MV-4-11 (cell line): ENCODE results near the gene MEIS3.
"Not testable (repeated sequence)": the region's sequence is repeated elsewhere in the genome, so short reads cannot be mapped to it uniquely, and the experiment has no call there.

ENCODE experiments used
- DNase-seq: peaks from one replicate; lab custom pipeline; 2025; lab: John Stamatoyannopoulos, UW

The MEIS3 gene

DNA sequence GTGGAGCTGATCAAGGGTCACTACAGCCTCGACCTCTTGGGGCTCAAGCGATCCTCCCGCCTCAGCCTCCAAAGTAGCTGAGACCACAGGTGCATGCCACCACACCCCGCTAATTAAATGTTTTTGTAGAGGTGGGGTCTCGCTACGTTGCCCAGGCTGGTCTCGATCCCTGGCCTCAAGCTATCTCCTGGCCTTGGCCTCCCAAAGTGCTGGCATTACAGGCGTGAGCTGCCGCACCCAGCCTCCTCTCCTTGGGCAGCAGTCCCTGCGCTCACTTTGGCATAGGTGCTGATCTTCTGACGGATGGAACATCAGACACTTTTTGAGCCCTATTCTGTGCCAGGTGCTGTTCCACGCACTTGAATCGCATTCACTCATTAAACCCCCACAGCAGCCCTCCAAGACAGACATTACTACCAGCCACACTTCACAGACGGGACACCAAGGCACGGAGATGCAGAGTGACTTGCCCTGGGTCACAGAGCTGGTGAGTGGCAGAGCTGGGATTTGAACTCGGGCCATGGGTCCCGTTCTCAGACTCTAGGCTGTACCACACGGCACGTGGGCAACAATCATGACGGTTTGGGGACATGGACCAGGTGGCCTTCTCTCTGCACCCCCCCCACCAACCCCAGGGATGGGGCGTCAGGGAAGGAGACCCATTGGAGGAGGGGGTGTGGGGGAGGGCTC is 3.2 kb downstream of the MEIS3 start:
- no peak for DNase-seq

DNA sequence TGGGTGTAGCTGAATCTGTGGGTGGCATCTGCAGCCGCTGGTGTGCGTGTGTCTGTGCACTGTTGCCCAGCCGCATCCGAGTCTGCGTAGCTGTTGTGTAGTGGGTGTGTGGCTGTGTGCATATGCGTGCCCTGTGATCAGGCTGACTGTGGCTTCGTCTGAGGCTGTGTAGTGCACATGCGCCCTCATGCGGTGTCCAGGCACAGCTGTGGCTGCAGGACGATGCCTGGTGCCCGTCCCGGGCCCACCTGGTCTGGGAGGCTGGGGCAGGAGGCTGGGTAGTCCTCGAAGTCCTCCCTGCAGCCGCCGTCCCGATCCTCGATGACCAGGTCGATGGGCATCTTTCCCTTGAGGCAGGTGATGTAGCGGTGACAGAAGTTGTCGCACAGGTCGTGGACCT is 4.9 kb downstream of the MEIS3 start:
- DNase-seq, result peak; percentile 50

DNA sequence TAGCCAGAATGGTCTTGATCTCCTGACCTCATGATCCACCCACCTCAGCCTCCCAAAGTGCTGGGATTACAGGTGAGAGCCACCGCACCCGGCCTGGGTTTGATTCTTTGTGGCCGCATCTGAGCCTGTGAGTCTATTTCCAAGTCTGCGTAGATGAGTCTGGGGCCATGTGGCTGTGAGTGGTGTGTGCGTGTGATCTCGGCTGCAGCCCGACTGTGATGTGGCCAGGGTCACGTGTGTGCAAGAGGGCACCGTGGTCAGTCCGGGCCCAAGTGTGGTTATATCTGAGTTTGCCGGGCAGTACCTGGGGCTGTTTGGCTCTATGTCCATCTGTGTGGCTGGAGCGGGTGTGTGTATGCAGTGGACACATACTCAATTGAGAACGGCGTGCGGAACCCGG is 5.4 kb downstream of the MEIS3 start:
- DNase-seq, result no peak

DNA sequence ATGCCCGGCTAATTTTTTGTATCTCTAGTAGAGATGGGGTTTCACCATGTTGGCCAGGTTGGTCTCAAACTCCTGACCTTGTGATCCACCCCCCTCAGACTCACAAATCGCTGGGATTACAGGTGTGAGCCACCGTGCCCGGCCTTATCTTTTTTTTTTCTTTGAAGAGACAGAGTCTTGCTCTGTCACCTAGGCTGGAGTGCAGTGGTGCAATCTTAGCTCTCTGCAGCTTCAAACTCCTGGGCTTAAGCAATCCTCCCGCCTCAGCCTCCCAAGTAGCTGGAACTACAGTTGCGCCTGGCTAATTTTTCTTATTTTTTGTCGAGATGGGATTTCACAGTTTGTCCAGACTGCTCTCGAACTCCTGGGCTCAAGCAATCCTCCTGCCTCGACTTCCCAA is 7.6 kb downstream of the MEIS3 start:
- not testable (repeated sequence) for DNase-seq

DNA sequence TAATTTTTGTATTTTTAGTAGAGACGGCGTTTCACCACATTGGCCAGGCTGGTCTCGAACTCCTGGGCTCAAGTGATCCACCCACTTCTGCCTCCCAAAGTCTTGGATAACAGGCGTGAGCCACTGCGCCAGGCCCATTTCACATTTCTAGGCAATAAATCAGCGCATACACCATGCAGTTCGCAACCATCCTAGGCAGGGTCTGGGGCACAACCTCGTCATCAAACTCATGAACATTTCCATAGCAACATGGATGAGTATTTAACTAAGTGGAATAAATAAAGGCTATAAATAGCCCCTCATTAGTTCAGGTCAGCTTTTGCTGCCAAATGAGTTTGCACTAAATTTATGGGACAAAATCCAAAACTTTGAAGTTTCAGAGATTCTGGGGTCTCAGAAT is 8.2 kb downstream of the MEIS3 start:
- DNase-seq, result no peak

DNA sequence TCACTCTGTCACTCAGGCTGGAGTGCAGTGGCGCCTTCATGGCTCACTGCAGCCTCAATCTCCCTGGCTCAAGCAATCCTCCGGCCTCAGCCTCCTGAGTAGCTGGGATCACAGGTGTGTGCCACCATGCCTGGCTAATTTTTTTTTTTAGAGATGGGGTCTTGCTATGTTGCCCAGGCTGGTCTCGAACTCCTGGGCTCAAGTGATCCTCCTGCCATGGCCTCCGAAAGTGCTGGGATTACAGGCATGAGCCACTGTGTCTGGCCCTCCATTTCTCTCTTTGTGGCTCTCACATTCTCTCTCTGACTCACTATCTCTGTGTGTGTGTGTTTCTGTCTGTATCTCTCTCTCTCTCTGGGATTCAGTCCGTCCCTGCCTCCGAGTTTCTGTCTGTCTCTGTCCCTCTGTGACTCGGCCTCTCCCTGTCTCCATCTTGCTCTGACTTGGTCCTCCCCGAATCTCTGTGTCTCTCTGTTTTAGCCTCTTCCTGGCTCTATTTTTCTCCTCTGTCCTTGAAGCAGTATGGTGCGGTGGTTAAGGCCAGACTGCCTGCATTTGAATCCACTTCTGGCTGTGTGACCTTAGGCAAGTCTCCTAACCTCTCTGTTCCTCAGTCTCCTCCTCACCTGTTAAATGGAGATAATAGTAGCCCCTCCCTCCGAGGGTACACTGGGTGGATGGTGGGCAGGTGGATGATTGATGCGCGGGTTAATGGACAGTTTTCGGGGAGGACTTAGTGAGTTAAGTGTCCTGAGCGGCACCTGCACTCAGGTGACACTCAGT is 11.0 kb downstream of the MEIS3 start:
- DNase-seq, result no peak

DNA sequence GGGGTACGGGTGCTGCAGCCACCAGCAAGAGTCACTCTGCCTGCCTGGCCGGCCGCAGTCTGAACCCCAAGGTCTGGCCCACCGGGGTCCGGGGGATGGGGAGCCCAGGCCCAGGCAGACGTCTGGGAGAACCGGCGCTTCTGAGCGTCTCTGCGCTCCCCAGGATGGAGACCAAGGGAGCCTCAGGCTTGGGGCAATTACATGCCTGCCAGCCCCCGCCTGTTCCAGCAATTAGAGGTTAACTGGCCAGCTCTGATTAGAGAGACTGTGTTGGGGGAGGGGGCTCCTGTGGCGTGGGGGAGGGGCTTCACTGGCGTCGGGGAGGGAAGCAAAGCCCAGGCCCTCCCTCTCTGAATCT is 11.9 kb downstream of the MEIS3 start:
- no peak for DNase-seq

DNA sequence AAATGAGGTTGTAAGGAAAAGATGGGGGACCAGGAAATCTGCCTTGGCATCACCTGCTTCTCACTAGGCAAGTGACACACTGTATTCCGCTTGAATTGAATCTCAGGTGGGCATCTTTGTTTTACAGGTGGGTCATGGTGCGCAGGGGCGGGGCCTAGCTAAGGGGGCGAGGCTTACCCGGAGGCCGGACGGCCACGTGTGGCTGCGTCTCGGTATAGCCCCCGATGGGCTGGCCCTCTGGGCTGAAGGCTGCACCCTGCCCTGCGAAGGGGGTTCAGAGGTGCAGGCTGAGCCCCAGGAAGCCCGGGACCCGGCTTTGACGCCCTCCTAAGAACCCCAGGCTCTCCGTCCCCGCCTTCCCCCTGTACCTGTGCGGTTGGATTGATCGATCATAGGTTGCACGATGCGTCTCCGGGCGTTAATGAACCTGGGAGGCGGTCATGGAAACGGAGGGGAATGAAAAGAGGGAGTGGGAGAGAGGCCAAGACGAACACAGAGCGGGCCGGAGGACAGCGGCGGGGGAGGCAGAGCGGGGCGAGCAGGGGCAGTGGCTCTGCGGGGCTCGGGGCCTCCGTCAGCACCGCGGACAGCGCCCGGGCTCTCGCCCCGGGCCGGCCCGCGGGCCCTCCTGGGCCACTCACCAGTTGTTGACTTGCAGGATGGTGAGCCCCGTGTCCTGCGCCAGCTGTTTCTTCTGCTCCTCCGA is 12.5 kb downstream of the MEIS3 start:
- DNase-seq, result no peak

DNA sequence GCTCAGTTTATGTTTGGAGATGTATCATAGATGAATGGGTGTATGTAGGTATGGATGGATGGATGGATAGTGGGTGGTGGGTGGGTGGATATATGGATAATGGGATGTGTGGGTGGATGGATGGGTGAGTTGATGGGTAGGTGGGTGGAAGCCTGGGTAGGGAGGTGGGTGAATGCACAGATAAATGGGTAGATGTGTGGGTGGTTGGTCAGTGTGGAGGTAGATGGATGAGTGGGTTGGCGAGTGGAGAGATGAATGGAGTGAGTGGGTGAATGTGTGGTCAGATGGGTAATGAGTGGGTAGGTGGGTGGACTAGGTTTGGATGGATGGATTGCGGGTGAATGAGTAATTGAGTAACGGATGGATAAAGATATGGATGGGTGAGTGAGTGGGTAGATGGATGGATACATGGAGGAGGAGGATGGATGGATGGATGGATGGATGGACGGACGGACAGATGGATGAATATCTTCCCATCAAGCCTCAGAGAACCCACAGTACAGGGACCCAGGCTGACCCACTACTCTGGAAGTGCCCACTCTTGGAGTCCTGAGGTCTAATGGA is 13.4 kb downstream of the MEIS3 start:
- no peak for DNase-seq

DNA sequence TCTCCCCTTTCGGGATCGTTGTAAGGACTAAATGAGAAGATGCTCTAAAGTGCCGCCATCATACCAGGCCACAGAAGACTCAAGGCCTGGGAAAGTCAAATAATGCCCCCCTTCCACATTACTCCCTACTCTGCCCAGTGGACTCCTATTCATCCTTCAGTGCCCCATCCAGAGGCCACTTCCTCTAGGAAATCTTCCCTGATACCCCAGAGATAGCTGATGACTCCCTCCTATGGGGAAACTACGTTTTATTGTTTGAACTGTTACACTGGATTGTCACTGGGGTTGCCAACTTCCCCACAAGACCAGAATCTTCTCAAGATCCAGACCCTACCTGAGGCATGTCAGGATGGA is 14.2 kb downstream of the MEIS3 start:
- DNase-seq, result no peak

DNA sequence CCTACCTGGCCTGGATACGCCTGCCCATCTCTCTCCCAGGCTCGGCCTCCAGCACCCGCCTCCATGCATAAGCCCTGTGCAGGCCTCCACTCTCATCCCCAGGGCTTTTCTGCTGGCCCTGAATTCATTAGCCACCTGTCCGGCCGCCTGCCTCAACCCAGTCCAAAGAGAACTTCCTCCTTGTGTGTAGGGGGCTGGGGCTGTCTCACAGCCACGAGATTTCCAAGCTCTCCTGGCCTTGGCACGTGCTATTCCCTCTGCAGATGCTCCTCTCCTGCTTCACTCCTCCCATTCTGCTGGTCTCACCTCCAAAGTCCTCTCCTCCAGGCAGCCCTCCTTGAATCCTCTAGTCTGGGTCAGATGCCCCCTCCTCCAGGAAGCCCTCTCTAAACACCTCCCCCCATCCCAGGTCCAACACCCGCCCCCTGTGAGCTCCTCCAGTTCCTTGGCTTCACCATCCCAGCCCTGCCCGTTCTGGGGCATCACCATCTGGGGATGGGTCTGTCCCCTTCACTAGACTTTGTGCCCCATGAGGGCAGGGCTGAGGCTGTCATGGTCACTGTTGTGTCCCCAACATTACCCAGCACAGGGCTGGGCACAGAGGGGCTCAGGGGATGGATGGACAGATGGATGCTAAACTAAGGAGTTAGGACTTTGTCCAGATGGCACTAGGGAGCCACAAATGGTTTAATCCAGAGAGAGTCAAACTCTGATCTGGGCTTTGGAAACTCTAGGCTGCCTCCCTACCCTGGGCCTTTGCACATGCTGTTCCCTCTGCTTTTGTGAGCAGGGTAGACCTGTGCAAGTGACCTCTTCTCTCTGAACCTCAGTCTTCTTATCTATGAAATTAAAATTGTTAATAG is 14.8 kb downstream of the MEIS3 start:
- no peak for DNase-seq

DNA sequence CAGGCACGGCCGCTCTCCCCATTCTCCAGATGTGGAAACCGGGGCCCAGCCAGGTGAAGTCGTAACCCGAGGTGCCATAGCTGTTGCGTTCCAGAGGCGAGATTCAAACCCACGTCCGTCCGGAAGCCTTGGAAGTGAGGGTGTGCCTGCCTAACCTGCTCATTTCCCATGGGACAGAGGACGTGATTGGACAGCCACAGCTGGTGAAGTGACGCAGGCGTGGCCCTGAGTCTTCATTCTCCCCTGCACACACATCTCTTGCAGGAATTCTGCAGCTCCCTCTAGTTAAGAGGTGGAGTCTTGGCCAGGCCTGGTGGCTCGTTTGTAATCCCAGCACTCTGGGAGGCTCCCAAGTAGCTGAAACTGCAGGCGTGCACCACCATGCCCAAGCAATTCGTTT is 16.8 kb downstream of the MEIS3 start:
- DNase-seq, result no peak

DNA sequence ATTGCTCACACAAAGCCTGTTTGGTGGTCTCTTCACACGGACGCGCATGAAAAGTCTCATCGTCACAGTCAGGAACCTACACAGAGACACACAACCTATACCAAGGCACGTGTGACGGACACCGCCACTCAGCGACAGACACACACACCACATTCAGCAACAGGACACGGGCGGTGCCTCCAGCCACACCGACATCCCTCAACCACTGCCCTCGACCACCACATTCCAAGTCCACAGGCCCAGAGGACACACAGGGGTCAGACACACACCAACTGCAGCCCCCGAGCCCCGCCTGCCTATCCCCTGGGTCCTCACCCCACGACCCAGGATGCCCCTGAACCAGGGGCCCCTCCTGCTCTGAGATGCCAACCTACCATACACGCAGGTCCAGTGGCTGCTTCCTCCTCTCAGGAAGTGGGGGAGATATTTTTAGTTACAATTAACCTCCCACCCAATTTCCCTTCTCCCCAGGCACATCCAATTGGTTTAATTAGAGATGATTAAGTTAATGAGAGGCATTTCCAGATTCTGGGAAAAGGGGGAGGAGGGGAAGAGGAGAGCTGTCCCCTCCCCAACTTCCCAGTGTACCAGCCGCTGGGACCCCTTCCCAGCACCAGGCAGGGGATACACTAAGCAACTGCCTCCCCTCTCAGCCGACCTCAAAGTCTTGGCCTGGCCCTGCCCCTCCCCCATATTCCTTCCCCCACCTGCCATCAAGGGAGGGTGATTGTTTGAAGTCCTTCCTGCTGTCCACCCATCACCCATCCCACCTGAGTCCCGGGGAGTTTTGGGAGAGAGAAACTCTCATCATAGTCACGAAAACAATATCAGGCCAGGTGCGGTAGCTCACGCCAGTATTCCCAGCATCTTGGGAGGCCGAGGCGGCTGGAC is 20.4 kb downstream of the MEIS3 start:
- no peak for DNase-seq

DNA sequence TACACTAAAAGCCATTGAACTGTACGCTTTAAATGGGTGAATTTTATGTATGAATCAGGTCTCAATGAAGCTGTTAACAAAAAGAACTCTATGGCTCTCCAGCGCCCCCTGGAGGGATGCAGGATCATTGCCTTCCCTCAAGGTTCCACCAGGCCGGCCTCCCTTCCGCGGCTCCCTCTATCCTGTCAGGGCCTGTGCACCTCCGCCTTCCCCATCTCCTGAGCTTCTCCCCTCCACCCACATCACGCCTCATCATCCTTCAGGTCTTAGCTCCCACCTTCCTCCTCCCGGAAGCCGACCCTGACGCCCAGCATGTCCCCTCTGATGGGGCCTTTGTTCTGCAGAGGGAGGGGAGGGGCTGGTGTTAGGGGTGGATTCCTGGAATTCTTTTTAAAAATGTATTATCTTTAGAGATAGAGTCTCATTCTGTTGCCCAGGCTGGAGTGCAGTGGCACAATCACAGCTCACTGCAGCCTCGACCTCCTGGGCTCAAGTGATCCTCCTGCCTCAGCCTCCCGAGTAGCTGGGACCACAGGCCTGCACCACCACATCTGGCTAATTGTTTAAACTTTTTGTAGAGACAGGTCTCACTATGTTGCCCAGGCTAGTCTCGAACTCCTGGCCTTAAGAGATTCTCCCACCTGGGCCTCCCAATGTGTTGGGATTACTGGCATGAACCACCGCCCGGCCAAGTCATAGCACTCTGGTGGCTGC is 27.7 kb downstream of the MEIS3 start:
- peak; percentile 70 for DNase-seq

DNA sequence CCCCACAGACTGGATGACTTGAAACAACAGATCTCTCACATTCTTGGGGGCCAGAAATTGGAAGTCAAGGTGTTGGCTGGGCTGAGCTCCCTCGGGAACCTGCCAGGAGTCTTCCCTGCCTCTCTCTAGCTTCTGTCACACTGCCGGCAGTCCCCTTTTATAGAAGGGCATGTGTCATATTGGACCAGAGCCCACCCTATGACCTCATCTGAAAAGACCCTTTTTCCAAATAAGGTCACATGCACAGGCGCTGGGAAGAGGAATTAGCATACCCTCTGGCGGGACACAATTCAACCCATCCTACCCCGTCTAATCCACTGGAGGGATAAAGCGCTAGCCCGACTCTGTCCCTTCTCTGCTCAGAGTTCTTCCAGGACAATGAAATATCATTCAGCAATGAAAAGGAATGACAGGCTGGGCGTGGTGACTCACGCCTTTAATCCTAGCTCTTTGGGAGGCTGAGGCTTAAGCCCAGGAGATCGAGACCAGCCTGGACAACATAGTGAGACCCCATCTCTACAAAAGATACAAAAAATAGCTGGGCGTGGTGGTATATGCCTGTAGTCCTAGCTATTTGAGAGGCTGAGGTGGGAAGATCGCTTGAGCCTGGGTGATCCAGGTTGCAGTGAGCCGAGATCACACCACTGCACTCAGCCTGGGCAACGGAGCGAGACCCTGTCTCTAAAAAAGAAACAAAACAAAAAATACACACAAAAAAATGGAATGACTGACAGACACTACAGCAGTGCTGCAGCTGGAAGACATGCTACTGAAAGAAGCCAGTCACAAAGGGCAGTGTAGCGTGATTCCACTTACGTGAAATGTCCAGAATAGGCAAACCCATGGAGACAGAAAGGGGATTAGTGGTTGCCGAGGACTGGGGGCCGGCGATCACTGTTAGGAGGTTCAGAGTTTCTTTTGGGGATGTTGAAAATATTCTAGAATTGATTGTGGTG is 28.5 kb downstream of the MEIS3 start:
- no peak for DNase-seq

DNA sequence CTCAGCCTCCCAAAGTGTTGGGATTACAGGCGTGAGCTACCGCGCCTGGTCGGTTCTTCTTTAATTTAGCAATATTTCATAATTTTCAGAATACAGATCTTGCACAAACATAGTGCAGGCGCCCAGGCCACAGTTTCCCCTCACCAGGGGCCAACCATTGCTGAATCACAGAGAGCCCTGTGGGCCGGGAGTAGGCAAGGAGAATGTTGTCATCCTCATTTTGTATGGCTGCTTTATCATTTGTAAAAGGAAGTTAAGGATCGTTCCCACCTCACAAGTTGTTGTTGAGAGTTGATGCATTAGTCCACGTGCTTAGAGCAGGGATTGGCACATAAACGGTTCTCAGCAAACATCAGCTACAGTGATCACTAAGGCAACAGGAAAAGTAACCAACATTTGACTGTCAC is 30.2 kb downstream of the MEIS3 start:
- DNase-seq, result peak; percentile 96

DNA sequence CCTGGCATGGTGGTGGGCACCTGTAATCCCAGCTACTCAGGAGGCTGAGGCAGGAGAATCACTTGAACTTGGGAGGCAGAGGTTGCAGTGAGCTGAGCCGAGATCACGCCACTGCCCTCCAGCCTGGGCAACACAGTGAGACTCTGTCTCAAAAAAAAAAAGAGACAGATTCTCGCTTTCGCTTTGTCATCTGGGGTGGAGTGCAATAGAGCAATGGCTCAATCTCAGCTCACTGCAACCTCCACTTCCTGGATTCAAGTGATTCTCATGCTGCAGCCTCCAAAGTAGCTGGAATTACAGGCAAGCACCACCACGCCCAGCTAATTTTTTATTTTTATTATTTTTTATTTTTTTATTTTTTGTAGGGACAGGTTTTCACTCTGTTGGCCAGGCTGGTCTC is 30.6 kb downstream of the MEIS3 start:
- DNase-seq, result peak; percentile 56

DNA sequence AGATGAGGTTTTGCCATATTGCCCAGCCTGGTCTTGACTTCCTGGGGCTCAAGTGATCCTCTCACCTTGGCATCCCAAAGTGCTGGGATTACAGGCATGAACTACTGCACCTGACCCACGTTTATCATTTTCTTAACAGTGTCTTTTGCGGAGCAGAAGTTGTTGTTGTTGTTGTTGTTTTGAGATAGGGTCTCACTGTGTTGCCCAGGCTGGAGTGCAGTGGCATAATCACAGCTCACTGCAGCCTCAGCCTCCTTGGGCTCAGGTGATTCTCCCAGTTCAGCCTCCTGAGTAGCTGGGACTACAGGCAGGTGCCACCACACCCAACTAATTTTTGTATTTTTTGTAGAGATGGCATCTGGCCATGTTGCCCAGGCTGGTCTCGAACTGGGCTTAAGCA is 31.7 kb downstream of the MEIS3 start:
- DNase-seq, result not testable (repeated sequence)

DNA sequence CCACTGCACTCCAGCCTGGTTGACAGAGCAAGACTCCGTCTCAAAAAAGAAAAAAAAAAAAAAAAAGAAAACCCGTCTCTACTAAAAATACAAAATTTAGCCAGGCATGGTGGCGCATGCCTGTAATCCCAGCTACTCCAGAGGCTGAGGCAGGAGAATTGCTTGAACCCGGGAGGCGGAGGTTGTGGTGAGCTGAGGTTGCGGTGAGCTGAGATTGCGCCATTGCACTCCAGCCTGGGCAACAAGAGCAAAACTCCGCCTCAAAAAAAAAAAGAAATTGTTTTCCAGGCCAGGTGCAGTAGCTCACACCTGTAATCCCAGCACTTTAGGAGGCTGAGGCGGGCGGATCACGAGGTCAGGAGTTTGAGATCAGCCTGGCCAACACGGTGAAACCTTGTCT is 32.7 kb downstream of the MEIS3 start:
- DNase-seq, result not testable (repeated sequence)
